ENCODE results near the gene KCNQ5.

KCNQ5 gene

DNA sequence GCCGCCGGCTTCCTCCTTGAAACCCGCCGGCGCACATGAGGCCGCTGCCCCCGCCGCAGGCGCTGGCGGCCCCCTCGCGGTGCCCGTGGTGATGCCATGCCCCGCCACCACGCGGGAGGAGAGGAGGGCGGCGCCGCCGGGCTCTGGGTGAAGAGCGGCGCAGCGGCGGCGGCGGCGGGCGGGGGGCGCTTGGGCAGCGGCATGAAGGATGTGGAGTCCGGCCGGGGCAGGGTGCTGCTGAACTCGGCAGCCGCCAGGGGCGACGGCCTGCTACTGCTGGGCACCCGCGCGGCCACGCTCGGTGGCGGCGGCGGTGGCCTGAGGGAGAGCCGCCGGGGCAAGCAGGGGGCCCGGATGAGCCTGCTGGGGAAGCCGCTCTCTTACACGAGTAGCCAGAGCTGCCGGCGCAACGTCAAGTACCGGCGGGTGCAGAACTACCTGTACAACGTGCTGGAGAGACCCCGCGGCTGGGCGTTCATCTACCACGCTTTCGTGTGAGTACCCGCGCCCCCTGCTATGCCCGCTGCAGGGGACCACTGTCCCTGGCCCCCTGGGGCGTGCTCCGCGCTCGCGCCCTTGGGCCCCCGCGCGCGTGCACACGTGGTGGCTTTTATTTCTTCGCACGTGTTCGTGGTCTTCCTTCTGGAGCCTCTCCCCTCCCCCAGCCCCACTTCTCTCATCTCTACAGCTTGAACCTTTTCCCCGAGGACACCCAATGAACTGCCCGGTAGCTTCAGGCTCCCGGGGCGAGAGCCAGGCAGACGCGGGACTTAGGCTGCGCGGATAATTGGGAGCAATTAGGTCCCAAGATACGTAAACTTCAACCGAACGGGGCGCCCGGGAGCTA lies 453 bp downstream of the KCNQ5 start (continued):
- TF ChIP-seq GFI1B (tag by site-specific recombination; IDR thresholded peaks at IDR 0.05) = no peak
- TF ChIP-seq ZSCAN23 (tag by site-specific recombination; IDR thresholded peaks at IDR 0.05) = no peak
- TF ChIP-seq, protein P1, sequence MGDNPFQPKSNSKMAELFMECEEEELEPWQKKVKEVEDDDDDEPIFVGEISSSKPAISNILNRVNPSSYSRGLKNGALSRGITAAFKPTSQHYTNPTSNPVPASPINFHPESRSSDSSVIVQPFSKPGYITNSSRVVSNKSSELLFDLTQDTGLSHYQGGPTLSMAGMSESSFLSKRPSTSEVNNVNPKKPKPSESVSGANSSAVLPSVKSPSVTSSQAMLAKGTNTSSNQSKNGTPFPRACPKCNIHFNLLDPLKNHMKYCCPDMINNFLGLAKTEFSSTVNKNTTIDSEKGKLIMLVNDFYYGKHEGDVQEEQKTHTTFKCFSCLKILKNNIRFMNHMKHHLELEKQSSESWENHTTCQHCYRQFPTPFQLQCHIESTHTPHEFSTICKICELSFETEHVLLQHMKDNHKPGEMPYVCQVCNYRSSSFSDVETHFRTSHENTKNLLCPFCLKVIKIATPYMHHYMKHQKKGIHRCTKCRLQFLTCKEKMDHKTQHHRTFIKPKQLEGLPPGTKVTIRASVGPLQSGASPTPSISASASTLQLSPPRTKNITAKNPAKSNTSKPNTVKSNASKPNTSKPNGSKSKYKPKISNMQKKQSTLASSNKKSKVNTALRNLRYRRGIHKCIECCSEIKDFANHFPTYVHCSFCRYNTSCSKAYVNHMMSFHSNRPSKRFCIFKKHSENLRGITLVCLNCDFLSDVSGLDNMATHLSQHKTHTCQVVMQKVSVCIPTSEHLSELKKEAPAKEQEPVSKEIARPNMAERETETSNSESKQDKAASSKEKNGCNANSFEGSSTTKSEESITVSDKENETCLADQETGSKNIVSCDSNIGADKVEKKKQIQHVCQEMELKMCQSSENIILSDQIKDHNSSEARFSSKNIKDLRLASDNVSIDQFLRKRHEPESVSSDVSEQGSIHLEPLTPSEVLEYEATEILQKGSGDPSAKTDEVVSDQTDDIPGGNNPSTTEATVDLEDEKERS (tag by site-specific recombination; IDR thresholded peaks at IDR 0.05) = no peak
- TF ChIP-seq ZNF501 (tag by site-specific recombination; IDR thresholded peaks at IDR 0.05) = no peak
- TF ChIP-seq YY2 (tag by site-specific recombination; IDR thresholded peaks at IDR 0.05) = no peak
- peak; percentile 36; the same call in 1 of the 2 replicates for TF ChIP-seq ZNF600 (tag by site-specific recombination; IDR thresholded peaks at IDR 0.05)
- TF ChIP-seq ZNF324 (tag by site-specific recombination; IDR thresholded peaks at IDR 0.05) = peak; percentile 57; the same call in 1 of the 2 replicates
- TF ChIP-seq ZNF239 (tag by site-specific recombination; IDR thresholded peaks at IDR 0.05) = no peak
- peak; percentile 32; the same call in 1 of the 2 replicates for TF ChIP-seq ZBTB6 (tag by site-specific recombination; IDR thresholded peaks at IDR 0.05)
- peak; percentile 10; the same call in 1 of the 2 replicates for TF ChIP-seq ZNF18 (tag by site-specific recombination; IDR thresholded peaks at IDR 0.05)
- no peak for TF ChIP-seq ZNF16 (tag by site-specific recombination; IDR thresholded peaks at IDR 0.05; ENCODE audit: low read depth)
- 0 out of 2 replicates have a peak, but pooled peaks have one; percentile 7 for TF ChIP-seq ZNF10 (tag by site-specific recombination; IDR thresholded peaks at IDR 0.05)
- TF ChIP-seq, protein P2, sequence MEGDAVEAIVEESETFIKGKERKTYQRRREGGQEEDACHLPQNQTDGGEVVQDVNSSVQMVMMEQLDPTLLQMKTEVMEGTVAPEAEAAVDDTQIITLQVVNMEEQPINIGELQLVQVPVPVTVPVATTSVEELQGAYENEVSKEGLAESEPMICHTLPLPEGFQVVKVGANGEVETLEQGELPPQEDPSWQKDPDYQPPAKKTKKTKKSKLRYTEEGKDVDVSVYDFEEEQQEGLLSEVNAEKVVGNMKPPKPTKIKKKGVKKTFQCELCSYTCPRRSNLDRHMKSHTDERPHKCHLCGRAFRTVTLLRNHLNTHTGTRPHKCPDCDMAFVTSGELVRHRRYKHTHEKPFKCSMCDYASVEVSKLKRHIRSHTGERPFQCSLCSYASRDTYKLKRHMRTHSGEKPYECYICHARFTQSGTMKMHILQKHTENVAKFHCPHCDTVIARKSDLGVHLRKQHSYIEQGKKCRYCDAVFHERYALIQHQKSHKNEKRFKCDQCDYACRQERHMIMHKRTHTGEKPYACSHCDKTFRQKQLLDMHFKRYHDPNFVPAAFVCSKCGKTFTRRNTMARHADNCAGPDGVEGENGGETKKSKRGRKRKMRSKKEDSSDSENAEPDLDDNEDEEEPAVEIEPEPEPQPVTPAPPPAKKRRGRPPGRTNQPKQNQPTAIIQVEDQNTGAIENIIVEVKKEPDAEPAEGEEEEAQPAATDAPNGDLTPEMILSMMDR (tag by site-specific recombination; IDR thresholded peaks at IDR 0.05) = peak; percentile 81
- TF ChIP-seq, protein P3, sequence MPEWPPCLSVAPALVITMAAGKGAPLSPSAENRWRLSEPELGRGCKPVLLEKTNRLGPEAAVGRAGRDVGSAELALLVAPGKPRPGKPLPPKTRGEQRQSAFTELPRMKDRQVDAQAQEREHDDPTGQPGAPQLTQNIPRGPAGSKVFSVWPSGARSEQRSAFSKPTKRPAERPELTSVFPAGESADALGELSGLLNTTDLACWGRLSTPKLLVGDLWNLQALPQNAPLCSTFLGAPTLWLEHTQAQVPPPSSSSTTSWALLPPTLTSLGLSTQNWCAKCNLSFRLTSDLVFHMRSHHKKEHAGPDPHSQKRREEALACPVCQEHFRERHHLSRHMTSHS (tag by site-specific recombination; IDR thresholded peaks at IDR 0.05) = no peak
- TF ChIP-seq ZNF585B (tag by site-specific recombination; IDR thresholded peaks at IDR 0.05) = no peak
- TF ChIP-seq ZNF660 (tag by site-specific recombination; IDR thresholded peaks at IDR 0.05) = peak; percentile 56; the same call in 1 of the 2 replicates
- peak; percentile 60 for TF ChIP-seq ZNF561 (tag by site-specific recombination; IDR thresholded peaks at IDR 0.05; ENCODE audit: borderline replicate concordance)
- peak; percentile 65 for TF ChIP-seq OSR2 (tag by site-specific recombination; IDR thresholded peaks at IDR 0.05)
- TF ChIP-seq ZFP69B (tag by site-specific recombination; IDR thresholded peaks at IDR 0.05) = 0 out of 2 replicates have a peak, but pooled peaks have one; percentile 14
- TF ChIP-seq ZFHX2 (tag by site-specific recombination; conservative IDR thresholded peaks at IDR 0.05) = no peak; the same call in 1 of the 2 replicates
- TF ChIP-seq ZNF341 (tag by site-specific recombination; IDR thresholded peaks at IDR 0.05; ENCODE audit: low read depth) = peak; percentile 19
- no peak for TF ChIP-seq ZNF214 (tag by site-specific recombination; IDR thresholded peaks at IDR 0.05; ENCODE audit: borderline replicate concordance)
- TF ChIP-seq ZNF2 (tag by site-specific recombination; IDR thresholded peaks at IDR 0.05) = peak; percentile 41
- TF ChIP-seq MYNN (tag by site-specific recombination; IDR thresholded peaks at IDR 0.05; ENCODE audit: borderline replicate concordance) = peak; percentile 89
- peak; percentile 23; the same call in 1 of the 2 replicates for TF ChIP-seq REST (tag by site-specific recombination; IDR thresholded peaks at IDR 0.05)
- TF ChIP-seq ZEB2 (tag by site-specific recombination; IDR thresholded peaks at IDR 0.05) = peak; percentile 74
- TF ChIP-seq SP7 (tag by site-specific recombination; IDR thresholded peaks at IDR 0.05) = peak; percentile 42; the same call in 1 of the 2 replicates

All from HEK293 (cell line).